Endothelial cell of coronary artery (primary cell): Measurements from ENCODE around the gene CYLC1. TPM values are rescaled to one million over a fixed set of nuclear protein-coding genes. Genes with fewer than 3 reads are reported as not detected.

Experiments used
- total RNA-seq: library from RNA; depleted of rRNA; stranded (reverse); fragments of >200 nt; gene quantifications from 2 replicates; pipeline ENCODE4 v1.2.3, GENCODE V29; 2014

Gene CYLC1, protein sequence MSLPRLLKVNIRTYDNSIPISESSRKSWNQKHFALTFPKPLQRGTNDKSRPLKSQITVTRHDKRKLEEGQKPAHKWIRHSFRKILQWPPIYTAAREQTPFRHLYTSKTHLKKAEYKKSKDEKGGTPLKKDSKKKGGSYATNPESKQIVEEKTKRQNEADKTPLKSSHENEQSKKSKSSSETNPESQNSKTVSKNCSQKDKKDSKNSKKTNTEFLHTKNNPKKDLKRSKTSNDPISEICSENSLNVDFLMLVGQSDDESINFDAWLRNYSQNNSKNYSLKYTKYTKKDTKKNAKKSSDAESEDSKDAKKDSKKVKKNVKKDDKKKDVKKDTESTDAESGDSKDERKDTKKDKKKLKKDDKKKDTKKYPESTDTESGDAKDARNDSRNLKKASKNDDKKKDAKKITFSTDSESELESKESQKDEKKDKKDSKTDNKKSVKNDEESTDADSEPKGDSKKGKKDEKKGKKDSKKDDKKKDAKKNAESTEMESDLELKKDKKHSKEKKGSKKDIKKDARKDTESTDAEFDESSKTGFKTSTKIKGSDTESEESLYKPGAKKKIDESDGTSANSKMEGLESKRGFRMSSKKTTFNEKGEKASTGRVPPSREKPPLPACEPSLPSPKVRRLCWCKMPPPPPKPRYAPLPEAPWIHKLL
- total RNA-seq: not detected in 2 replicates

GRCh38 chrX:83860846-83861245 is at the start of gene CYLC1:
Gene CYLC1 (plus strand): TSS chrX:83861146. CDS start chrX:83861183, 37 bp downstream.

